B cell (primary cell): ENCODE data around the gene TARS1.

Experiments
- CTCF ChIP-seq: fragments of 200-600 bp; IDR thresholded peaks from one replicate; pipeline ENCODE4 v1.8.0; 2022; ENCODE audit warnings: antibody characterized with exemption, mild to moderate bottlenecking
- EZH2 ChIP-seq: IDR thresholded peaks from 2 replicates; pipeline ENCODE4 v1.6.1; 2012; ENCODE audit warnings: borderline replicate concordance, low read depth, mild to moderate bottlenecking, moderate library complexity, low read length; ENCODE audit not compliant: insufficient read depth, poor library complexity, severe bottlenecking

- TF ChIP-seq EZH2 = no peak
- no peak for TF ChIP-seq CTCF
These were observed 49.4 kb downstream of the TARS1 start for GRCh38 chr5:33490071-33490665.
